DOHH2 (cell line): ENCODE results near the gene PTGFRN.

Source experiments
- H3F3A ChIP-seq: fragments of 200-600 bp; sonication (generic), shearing (Covaris generic); 2 replicates; pipeline ENCODE4 v1.6.0; 2016; ENCODE audit warnings: antibody characterized with exemption, mild to moderate bottlenecking; ENCODE audit not compliant: control insufficient read depth, insufficient read depth
- H3K27ac ChIP-seq: fragments of 200-600 bp; sonication (generic); 2 replicates; pipeline ENCODE4 v1.5.1; 2014; ENCODE audit warnings: low read depth, mild to moderate bottlenecking, low read length, moderate library complexity
- H3K27me3 ChIP-seq: fragments of 200-600 bp; sonication (generic); 2 replicates; pipeline ENCODE4 v1.6.1; 2014; ENCODE audit warnings: mild to moderate bottlenecking, low read length, mixed read lengths; ENCODE audit not compliant: control insufficient read depth
- H3K36me3 ChIP-seq: fragments of 200-600 bp; sonication (generic); 2 replicates; pipeline ENCODE4 v1.6.1; 2014; ENCODE audit warnings: mild to moderate bottlenecking, low read length, moderate library complexity, mixed read lengths; ENCODE audit not compliant: control insufficient read depth
- H3K4me1 ChIP-seq: fragments of 200-600 bp; sonication (generic); 2 replicates; pipeline ENCODE4 v1.6.1; 2014; ENCODE audit warnings: mild to moderate bottlenecking, low read length, mixed read lengths; ENCODE audit not compliant: control insufficient read depth
- H3K4me2 ChIP-seq: fragments of 200-600 bp; sonication (generic); 2 replicates; pipeline ENCODE4 v1.6.0; 2014; ENCODE audit warnings: mild to moderate bottlenecking, low read length, moderate library complexity
- H3K4me3 ChIP-seq: fragments of 200-600 bp; sonication (generic); 2 replicates; pipeline ENCODE4 v1.5.1; 2014; ENCODE audit warnings: mild to moderate bottlenecking, low read length, mixed read lengths
- H3K79me2 ChIP-seq: fragments of 200-600 bp; sonication (generic); 2 replicates; pipeline ENCODE4 v1.6.1; 2014; ENCODE audit warnings: mild to moderate bottlenecking, low read length, mixed read lengths; ENCODE audit not compliant: control insufficient read depth
- H3K9me2 ChIP-seq: fragments of 200-600 bp; sonication (generic); replicated peaks from 2 replicates; pipeline ENCODE4 v1.6.1; 2014; ENCODE audit warnings: mild to moderate bottlenecking, low read length, mixed read lengths; ENCODE audit not compliant: control insufficient read depth
- H3K9me3 ChIP-seq: fragments of 200-600 bp; sonication (generic); 2 replicates; pipeline ENCODE4 v1.6.1; 2014; ENCODE audit warnings: antibody characterized with exemption, low read length, mixed read lengths; ENCODE audit not compliant: control insufficient read depth, insufficient read depth
- H4K20me1 ChIP-seq: fragments of 200-600 bp; sonication (generic); 2 replicates; pipeline ENCODE4 v1.6.0; 2014; ENCODE audit warnings: low read depth, mild to moderate bottlenecking, antibody characterized with exemption, low read length, moderate library complexity; ENCODE audit not compliant: control insufficient read depth, insufficient read depth
- EZH2phosphoT487 ChIP-seq: fragments of 200-600 bp; sonication (generic); IDR thresholded peaks from 2 replicates; pipeline ENCODE4 v1.6.1; 2017; ENCODE audit warnings: borderline replicate concordance, mild to moderate bottlenecking, antibody characterized with exemption, low read length, moderate library complexity, mixed read lengths
- TF ChIP-seq, protein P1 (sequence below): fragments of 200-600 bp; sonication (generic); IDR thresholded peaks from one replicate; pipeline ENCODE4 v1.5.1; 2014; ENCODE audit warnings: antibody characterized with exemption, mild to moderate bottlenecking, low read depth, low read length; ENCODE audit not compliant: poor library complexity, severe bottlenecking

PTGFRN gene

DNA sequence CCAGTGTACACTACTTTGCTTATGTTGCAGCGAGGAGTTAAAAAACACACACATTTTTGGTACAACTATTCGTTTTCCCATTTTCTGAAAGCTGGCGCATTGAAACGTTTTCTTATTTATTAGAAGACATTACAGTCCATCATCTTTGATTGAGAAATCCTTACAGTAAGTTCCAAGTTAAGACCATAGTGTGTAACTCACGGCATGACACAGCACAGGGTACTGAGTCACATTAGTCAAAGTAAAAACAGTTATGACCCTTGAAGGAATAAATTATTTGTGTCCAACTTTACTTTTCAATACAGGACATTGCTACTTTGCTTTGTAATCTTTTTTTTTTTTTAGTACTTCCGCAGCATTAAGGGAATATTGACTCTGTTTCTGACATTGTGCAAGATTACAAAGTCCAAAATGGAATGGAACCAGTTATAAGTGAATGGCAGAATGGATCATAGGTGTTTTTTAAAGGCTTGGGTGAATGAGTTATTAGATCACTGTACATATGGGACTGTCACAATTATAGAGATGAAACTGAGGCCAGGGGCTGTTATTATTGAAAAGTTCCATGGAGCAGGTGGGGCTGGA, 11.7 kb downstream of the PTGFRN start:
- H3K4me2 ChIP-seq: no peak overlapping the region
- H3K4me1 ChIP-seq: no peaks in the 10 kb centered on the region
- H4K20me1 ChIP-seq: no peaks in the 10 kb centered on the region
- H3K36me3 ChIP-seq: no peaks in the 10 kb centered on the region
- no peaks in the 10 kb centered on the region for H3K27me3 ChIP-seq
- no peaks in the 10 kb centered on the region for H3K9me2 ChIP-seq
- H3K79me2 ChIP-seq: no peaks in the 10 kb centered on the region
- no peak overlapping the region for H3K27ac ChIP-seq
- H3F3A ChIP-seq: no peaks in the 10 kb centered on the region
- no peaks in the 10 kb centered on the region for H3K9me3 ChIP-seq
- H3K4me3 ChIP-seq: no peak overlapping the region
- no peak for TF ChIP-seq EZH2phosphoT487

DNA sequence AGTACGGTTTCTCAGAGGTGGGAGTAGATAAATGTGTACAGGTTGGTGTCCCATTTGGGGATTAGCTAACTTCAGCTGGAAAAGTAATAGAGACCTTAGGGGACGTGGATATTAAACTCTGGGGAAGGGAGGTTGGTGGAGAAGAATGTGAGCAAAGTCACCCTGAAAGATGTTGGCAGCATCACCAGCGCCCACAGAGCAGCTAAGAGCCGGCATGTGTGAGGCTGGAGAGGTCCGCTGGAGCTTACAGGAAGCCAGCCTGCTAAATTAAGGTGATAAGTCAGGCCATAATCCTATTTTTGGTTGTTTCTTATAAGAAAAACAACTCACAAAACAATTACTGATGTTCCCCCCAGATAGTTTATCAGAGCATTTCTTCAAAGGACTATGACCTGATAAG, 12.2 kb downstream of the PTGFRN start:
- H3K9me3 ChIP-seq: no peaks in the 10 kb centered on the region
- no peak overlapping the region for H3K4me3 ChIP-seq
- H3K27ac ChIP-seq: no peak overlapping the region
- H3K79me2 ChIP-seq: no peaks in the 10 kb centered on the region
- H3K27me3 ChIP-seq: no peaks in the 10 kb centered on the region
- H3K9me2 ChIP-seq: no peaks in the 10 kb centered on the region
- no peak overlapping the region for H3K4me2 ChIP-seq
- H3K4me1 ChIP-seq: no peaks in the 10 kb centered on the region
- TF ChIP-seq EZH2phosphoT487: no peak
- TF ChIP-seq, protein P1, sequence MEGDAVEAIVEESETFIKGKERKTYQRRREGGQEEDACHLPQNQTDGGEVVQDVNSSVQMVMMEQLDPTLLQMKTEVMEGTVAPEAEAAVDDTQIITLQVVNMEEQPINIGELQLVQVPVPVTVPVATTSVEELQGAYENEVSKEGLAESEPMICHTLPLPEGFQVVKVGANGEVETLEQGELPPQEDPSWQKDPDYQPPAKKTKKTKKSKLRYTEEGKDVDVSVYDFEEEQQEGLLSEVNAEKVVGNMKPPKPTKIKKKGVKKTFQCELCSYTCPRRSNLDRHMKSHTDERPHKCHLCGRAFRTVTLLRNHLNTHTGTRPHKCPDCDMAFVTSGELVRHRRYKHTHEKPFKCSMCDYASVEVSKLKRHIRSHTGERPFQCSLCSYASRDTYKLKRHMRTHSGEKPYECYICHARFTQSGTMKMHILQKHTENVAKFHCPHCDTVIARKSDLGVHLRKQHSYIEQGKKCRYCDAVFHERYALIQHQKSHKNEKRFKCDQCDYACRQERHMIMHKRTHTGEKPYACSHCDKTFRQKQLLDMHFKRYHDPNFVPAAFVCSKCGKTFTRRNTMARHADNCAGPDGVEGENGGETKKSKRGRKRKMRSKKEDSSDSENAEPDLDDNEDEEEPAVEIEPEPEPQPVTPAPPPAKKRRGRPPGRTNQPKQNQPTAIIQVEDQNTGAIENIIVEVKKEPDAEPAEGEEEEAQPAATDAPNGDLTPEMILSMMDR: no peak
- H4K20me1 ChIP-seq: no peaks in the 10 kb centered on the region
- H3F3A ChIP-seq: no peaks in the 10 kb centered on the region
- H3K36me3 ChIP-seq: no peaks in the 10 kb centered on the region

DNA sequence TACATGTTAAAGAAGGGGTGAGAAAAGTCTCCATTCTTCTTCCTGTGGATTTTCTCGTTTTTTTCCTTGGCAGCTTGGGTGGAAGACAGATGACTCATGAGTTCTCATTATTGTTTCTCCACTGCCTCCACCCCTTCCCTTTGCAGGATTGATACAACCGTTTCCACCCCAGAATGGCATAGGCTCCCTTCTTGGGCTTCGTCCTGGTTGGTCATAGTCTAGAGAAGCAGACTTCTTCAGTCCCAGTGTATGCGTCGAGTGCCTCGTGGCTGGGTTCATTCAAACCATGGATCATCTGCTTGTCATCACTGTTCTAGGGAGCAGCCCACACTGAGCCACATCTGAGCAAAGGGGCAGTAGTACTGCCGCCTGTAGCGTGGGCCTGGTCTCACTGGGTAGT, 13.7 kb downstream of the PTGFRN start:
- Histone ChIP-seq H3K4me2 (no peak overlapping the region), H3K79me2 (no peaks in the 10 kb centered on the region), H4K20me1 (no peaks in the 10 kb centered on the region), H3F3A (no peaks in the 10 kb centered on the region), H3K27me3 (no peaks in the 10 kb centered on the region), H3K9me2 (no peaks in the 10 kb centered on the region), H3K36me3 (no peaks in the 10 kb centered on the region), H3K4me3 (no peak overlapping the region), H3K4me1 (no peaks in the 10 kb centered on the region), H3K27ac (no peak overlapping the region), H3K9me3 (no peaks in the 10 kb centered on the region)
- TF ChIP-seq EZH2phosphoT487: no peak
- TF ChIP-seq, protein P1: no peak

DNA sequence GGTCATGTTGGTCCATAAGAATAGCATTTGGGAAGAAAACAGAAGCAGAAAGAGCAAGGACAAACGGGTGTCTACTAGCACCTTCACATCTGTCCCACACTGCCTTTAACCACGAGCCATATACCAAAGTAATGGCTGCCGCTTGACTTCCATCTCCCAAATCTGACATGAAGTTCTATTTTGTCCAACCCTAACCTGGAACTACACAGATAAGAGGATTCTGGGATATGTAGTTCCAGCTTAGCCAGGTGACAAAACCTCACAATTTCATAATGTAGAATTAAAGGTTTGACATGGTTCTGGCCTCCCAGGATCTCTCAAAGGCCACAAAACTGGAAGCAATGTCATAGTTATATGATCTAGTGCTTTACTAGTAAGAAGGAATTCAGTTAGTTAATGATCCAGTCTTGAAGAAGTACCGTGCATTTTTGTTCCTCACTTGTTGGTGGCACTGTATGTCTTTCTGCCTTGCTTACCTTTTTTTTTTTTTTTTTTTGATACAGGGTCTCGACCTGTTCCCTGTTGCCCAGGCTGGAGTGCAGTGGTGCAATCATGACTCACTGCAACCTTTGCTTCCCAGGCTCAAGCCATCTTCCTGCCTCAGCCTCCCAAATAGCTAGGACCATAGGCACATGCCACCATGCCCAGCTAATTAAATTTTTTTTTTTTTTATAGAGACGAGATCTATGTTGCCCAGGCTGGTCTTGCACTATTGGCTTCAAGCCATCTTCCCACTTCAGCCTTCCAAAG, 17.5 kb downstream of the PTGFRN start:
- Histone ChIP-seq H3K4me2 (no peak overlapping the region), H3K4me1 (no peaks in the 10 kb centered on the region), H3K9me2 (no peaks in the 10 kb centered on the region), H3F3A (no peaks in the 10 kb centered on the region), H3K79me2 (no peaks in the 10 kb centered on the region), H3K36me3 (no peaks in the 10 kb centered on the region), H4K20me1 (no peaks in the 10 kb centered on the region), H3K27ac (no peak overlapping the region), H3K27me3 (no peaks in the 10 kb centered on the region; the same call in 1 of the 2 replicates), H3K4me3 (no peak overlapping the region), H3K9me3 (no peaks in the 10 kb centered on the region)
- TF ChIP-seq, protein P1: no peak
- no peak for TF ChIP-seq EZH2phosphoT487
